Lower leg skin (tissue), 4 donors: ENCODE data around the gene CCDC158. TPM values are rescaled to one million over a fixed set of nuclear protein-coding genes. Genes with fewer than 3 reads are reported as not detected.
"Not testable (repeated sequence)": the region's sequence is repeated elsewhere in the genome, so short reads cannot be mapped to it uniquely, and the experiment has no call there.

Source experiments
- DNase-seq, 2 donors: peaks; one replicate each; pipeline ENCODE4 v3.0.0-alpha.2; 2019; ENCODE audit warnings: low spot score in 2 of 2
- H3K4me3 ChIP-seq: fragments of 200-600 bp; sonication (generic); 2 replicates; pipeline ENCODE4 v1.5.1; 2017; ENCODE audit warnings: mild to moderate bottlenecking, low read depth; ENCODE audit not compliant: poor library complexity, severe bottlenecking
- CTCF ChIP-seq, 3 donors: fragments of 450-650 bp; IDR thresholded peaks; one replicate each; pipeline ENCODE4 v1.5.1; 2016; ENCODE audit warnings: antibody characterized with exemption in 3 of 3, mild to moderate bottlenecking in 3 of 3, moderate library complexity in 2 of 3
- POLR2A ChIP-seq, 2 donors: fragments of 450-650 bp; IDR thresholded peaks; one replicate each; pipeline ENCODE4 v1.6.1; 2016 to 2017; ENCODE audit warnings: antibody characterized with exemption in 2 of 2, mild to moderate bottlenecking in 1 of 2, moderate library complexity in 1 of 2
- WGBS, 2 donors: methylation state at CpG; one replicate each; pipeline ENCODE4 v1.1.5; 2018; 5-methylcytosine and 5-hydroxymethylcytosine counted together
- intact Hi-C: fragments of 100-400 bp; cut with DNase I; formaldehyde crosslinking; loops from one replicate; pipeline ENCODE4 v1.15.0; 2023; ENCODE audit warnings: low total_unique reads
- total RNA-seq, 4 donors: library from RNA; depleted of rRNA; stranded (reverse); fragments of >200 nt; gene quantifications; one replicate each; pipeline ENCODE4 v1.1.0, GENCODE V29; 2016

Gene CCDC158
- total RNA-seq, 4 donors from 2014 or later, result 0.19 to 0.36 (median 0.22) TPM; not detected in 1

GRCh38 chr4:76365636-76366035 is 55.3 kb downstream of the CCDC158 start:
- WGBS, 2 donors, result 66 to 73% methylated on average over 3 of the region's 3 CpGs
- intact Hi-C loops, result no loop called here
- DNase-seq, result no peak
- H3K4me3 ChIP-seq, result no peak overlapping the region
- no peak for TF ChIP-seq POLR2A (IDR thresholded peaks at IDR 0.05)
- TF ChIP-seq CTCF (IDR thresholded peaks at IDR 0.05), result no peak

GRCh38 chr4:76364763-76365162 is 56.2 kb downstream of the CCDC158 start:
- WGBS, 2 donors, result 71 to 81% methylated on average over 3 of the region's 3 CpGs
- no peak overlapping the region for H3K4me3 ChIP-seq
- DNase-seq, result no peak
- TF ChIP-seq POLR2A (IDR thresholded peaks at IDR 0.05) (no peak), CTCF (IDR thresholded peaks at IDR 0.05) (no peak)
- intact Hi-C loops, result no loop called here

GRCh38 chr4:76363556-76364290 is 57.2 kb downstream of the CCDC158 start:
- 89 to 90% methylated on average over 6 of the region's 6 CpGs for WGBS, 2 donors
- no peak for TF ChIP-seq POLR2A (IDR thresholded peaks at IDR 0.05)
- TF ChIP-seq CTCF (IDR thresholded peaks at IDR 0.05), result no peak
- no peak overlapping the region for H3K4me3 ChIP-seq
- intact Hi-C loops, result no loop called here
- no peak for DNase-seq

GRCh38 chr4:76361689-76362412 is 59.1 kb downstream of the CCDC158 start:
- intact Hi-C loops, result no loop called here
- H3K4me3 ChIP-seq, result no peak overlapping the region
- DNase-seq, result no peak
- 92 to 93% methylated on average over 3 of the region's 3 CpGs for WGBS, 2 donors
- TF ChIP-seq CTCF (IDR thresholded peaks at IDR 0.05) (no peak), POLR2A (IDR thresholded peaks at IDR 0.05) (no peak)

- DNase-seq, H3K4me3 ChIP-seq, intact Hi-C loops: not testable (repeated sequence)
Measured at GRCh38 chr4:76359881-76360466, 61.0 kb downstream of the CCDC158 start.

GRCh38 chr4:76357981-76358380 is 63.0 kb downstream of the CCDC158 start:
- intact Hi-C loops, result no loop called here
- WGBS, 2 donors, result 76 to 81% methylated on average over 2 of the region's 2 CpGs

More at GRCh38 chr4:76357981-76358380, 63.0 kb downstream of the CCDC158 start:
- no peak overlapping the region for H3K4me3 ChIP-seq
- no peak for TF ChIP-seq POLR2A (IDR thresholded peaks at IDR 0.05)
- no peak for TF ChIP-seq CTCF (IDR thresholded peaks at IDR 0.05)
- no peak for DNase-seq
